Measurements from ENCODE around the gene BTBD19. TPM values are rescaled to one million over a fixed set of nuclear protein-coding genes. Genes with fewer than 3 reads are reported as not detected.

Gene BTBD19
- total RNA-seq, 1 donor: 8.7 TPM

DNA sequence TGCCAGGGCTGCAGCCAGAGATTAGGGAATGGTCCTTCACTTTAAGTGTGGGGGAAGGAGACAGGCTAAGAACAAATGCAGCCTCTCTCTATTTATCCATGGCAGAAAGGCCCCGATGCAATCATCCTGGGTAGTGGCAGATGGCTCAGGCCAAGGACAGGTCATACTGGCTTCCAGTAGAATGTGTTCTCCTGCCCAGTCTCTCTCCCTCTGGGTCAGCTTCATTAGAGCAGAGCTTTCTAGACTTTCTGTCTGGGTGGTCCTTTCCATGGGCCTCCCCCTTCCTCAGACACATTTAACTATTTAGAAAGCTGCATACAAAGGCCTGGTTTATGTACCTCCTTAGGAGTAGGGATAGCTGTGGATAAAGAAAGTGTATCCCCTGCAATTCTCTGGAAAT, 39.5 kb downstream of the BTBD19 start:
- Histone ChIP-seq H3K27me3 (ENCODE audit: insufficient read depth, low read length) (peaks cover 1% of the 10 kb centered on the region), H3K4me1 (ENCODE audit: insufficient read depth, low read length) (peaks cover 6% of the 10 kb centered on the region), H3K9me3 (ENCODE audit: low read depth, low read length) (no peaks in the 10 kb centered on the region), H3K4me3 (ENCODE audit: low read length) (no peak overlapping the region)

- H3K9me3 ChIP-seq (ENCODE audit: low read depth, low read length): no peaks in the 10 kb centered on the region
- H3K4me1 ChIP-seq (ENCODE audit: insufficient read depth, low read length): no peaks in the 10 kb centered on the region
- H3K27me3 ChIP-seq (ENCODE audit: insufficient read depth, low read length): no peaks in the 10 kb centered on the region
- H3K4me3 ChIP-seq (ENCODE audit: low read length): no peak overlapping the region
These were observed 40.3 kb downstream of the BTBD19 start for GRCh38 chr1:44848456-44849181.

DNA sequence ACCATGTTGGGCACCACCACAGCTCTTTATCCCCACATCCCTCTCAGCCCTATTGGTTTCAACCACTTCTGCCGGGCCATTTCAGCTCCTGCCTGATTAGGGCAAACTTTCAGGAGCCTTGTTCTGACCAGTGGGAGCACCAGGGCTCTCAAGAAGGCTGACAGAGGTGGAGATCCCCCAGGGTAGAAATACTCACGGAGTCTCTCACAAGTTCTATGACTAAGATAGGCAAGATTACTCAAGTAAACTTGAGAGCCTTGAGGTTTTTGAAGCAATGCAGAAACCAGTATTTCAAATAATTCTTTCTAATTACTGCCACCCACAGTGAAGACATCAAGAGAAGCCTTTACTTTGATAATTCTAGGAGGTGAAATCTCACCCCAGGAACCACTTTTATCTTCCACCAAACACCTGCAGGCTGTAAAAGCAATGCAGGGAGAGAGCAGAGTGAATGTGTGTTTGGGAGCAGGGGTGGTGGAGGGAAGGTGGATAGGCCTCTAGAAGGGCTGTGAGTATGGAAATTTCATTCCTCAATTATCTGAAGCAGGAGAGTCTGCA, 41.3 kb downstream of the BTBD19 start:
- H3K9me3 ChIP-seq (ENCODE audit: low read depth, low read length): no peaks in the 10 kb centered on the region
- H3K27me3 ChIP-seq (ENCODE audit: insufficient read depth, low read length): no peaks in the 10 kb centered on the region
- no peak overlapping the region for H3K4me3 ChIP-seq (ENCODE audit: low read length)
- H3K4me1 ChIP-seq (ENCODE audit: insufficient read depth, low read length): no peaks in the 10 kb centered on the region

DNA sequence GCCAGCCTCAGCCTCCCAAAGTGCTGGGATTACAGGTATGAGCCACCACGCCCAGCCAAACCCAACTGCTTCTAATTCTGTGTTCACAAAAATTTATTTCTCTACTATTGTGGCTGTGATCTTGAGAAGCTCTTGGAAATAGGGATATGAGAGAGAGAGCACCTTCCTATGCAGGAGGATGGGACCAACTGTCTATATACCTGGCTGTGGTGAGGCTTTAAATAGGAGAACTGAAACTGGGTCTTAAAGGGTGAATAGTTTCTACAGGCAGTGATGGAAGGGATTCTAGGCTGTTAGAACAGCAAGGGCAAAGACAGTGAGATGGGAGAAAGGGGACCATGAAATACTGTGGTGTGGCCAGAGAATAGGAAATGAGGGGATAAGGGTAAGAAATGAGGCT, 43.0 kb downstream of the BTBD19 start:
- Histone ChIP-seq H3K9me3 (ENCODE audit: low read depth, low read length) (no peaks in the 10 kb centered on the region), H3K27me3 (ENCODE audit: insufficient read depth, low read length) (no peaks in the 10 kb centered on the region), H3K4me1 (ENCODE audit: insufficient read depth, low read length) (no peaks in the 10 kb centered on the region), H3K4me3 (ENCODE audit: low read length) (no peak overlapping the region)

- Histone ChIP-seq H3K4me3 (ENCODE audit: low read length) (no peak overlapping the region), H3K27me3 (ENCODE audit: insufficient read depth, low read length) (no peaks in the 10 kb centered on the region), H3K4me1 (ENCODE audit: insufficient read depth, low read length) (no peaks in the 10 kb centered on the region), H3K9me3 (ENCODE audit: low read depth, low read length) (no peaks in the 10 kb centered on the region)
These were observed 44.9 kb downstream of the BTBD19 start for GRCh38 chr1:44853201-44853600.

- no peaks in the 10 kb centered on the region for H3K9me3 ChIP-seq (ENCODE audit: low read depth, low read length)
- H3K27me3 ChIP-seq (ENCODE audit: insufficient read depth, low read length): no peaks in the 10 kb centered on the region
- peaks cover 4% of the 10 kb centered on the region for H3K4me1 ChIP-seq (ENCODE audit: insufficient read depth, low read length)
These were observed 46.6 kb downstream of the BTBD19 start for GRCh38 chr1:44854970-44855369.

GRCh38 chr1:44855742-44856141, 47.4 kb downstream of the BTBD19 start:
- Histone ChIP-seq H3K9me3 (ENCODE audit: low read depth, low read length) (no peaks in the 10 kb centered on the region), H3K4me1 (ENCODE audit: insufficient read depth, low read length) (peaks cover 12% of the 10 kb centered on the region), H3K27me3 (ENCODE audit: insufficient read depth, low read length) (no peaks in the 10 kb centered on the region), H3K4me3 (ENCODE audit: low read length) (no peak overlapping the region)

More at GRCh38 chr1:44854970-44855369, 46.6 kb downstream of the BTBD19 start:
- no peak overlapping the region for H3K4me3 ChIP-seq (ENCODE audit: low read length)

DNA sequence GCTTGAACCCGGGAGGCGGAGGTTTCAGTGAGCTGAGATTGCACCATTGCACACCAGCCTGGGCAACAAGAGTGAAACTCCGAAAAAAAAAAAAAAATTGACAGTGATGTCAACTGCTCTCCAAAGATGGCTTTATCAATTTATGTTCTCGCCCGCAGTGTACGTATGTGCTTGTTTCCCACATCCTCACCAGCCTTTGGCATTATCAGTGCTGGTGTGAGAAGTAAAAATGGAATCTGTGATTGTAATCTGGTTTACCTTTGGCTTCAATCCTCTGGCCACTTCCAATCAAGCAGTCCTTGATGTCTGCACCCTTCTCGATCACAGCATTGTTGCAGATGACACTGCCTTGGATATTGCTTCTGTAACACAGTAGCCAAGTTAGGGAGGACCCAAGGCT, 49.1 kb downstream of the BTBD19 start:
- Histone ChIP-seq H3K27me3 (ENCODE audit: insufficient read depth, low read length) (no peaks in the 10 kb centered on the region), H3K4me1 (ENCODE audit: insufficient read depth, low read length) (peaks cover 17% of the 10 kb centered on the region), H3K4me3 (ENCODE audit: low read length) (no peak overlapping the region), H3K9me3 (ENCODE audit: low read depth, low read length) (no peaks in the 10 kb centered on the region)

DNA sequence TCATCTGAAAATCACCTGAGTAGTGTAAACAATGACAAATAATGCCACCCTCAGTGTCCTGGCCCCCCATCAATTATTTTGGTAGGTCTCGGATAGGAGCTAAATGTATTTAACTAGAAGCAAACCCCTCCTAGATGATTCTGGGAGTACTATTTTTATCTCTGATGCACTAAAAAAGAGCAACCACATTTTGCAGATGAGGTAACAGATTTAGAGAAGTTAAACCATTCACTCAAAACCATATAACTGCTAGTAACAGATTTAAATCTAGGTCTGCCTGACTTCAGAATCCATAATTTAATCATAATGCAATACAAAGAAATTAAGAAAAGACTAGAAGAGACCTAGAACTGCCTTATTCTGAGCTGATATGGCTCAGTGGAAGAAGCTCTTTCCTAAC, 52.0 kb downstream of the BTBD19 start:
- H3K27me3 ChIP-seq (ENCODE audit: insufficient read depth, low read length): no peaks in the 10 kb centered on the region
- H3K4me1 ChIP-seq (ENCODE audit: insufficient read depth, low read length): peaks cover 17% of the 10 kb centered on the region
- H3K4me3 ChIP-seq (ENCODE audit: low read length): no peak overlapping the region
- H3K9me3 ChIP-seq (ENCODE audit: low read depth, low read length): no peaks in the 10 kb centered on the region

DNA sequence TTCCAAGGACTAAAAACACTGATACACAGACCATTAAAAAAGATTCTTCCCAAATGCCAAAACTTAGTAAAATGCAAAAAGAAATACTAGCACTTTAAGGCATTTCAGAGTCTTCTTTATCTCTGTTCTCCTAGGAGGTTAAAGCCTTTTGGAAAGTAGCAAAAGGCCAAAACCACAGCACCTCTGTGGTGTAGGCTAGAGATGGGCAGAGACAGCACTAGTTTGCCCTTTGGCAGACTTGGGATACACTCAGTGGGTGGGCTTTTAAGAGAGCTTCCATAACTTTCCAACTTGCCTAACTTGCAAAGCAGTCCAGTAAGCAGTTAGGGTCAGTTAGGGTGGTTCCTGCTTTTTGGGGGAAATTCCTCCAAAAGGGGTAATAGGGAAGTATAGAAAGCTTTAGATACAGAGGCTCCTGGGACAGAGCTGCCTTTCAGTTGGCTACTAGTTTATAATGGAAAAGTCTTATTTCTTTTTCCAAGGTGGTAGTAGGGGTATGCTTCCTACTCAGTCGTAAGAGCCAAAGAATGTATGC, 52.6 kb downstream of the BTBD19 start:
- H3K4me1 ChIP-seq (ENCODE audit: insufficient read depth, low read length): peaks cover 17% of the 10 kb centered on the region
- H3K9me3 ChIP-seq (ENCODE audit: low read depth, low read length): no peaks in the 10 kb centered on the region
- no peaks in the 10 kb centered on the region for H3K27me3 ChIP-seq (ENCODE audit: insufficient read depth, low read length)
- H3K4me3 ChIP-seq (ENCODE audit: low read length): no peak overlapping the region

GRCh38 chr1:44862829-44863401, 54.6 kb downstream of the BTBD19 start:
- Histone ChIP-seq H3K9me3 (ENCODE audit: low read depth, low read length) (no peaks in the 10 kb centered on the region), H3K4me3 (ENCODE audit: low read length) (no peak overlapping the region), H3K27me3 (ENCODE audit: insufficient read depth, low read length) (no peaks in the 10 kb centered on the region), H3K4me1 (ENCODE audit: insufficient read depth, low read length) (peaks cover 17% of the 10 kb centered on the region)

Other genes with a start within 250 kb of the BTBD19 start
- gene TMEM53, start 134.0 kb upstream of the BTBD19 start, total RNA-seq: 0.52 TPM
- 30.0 TPM for gene ARMH1, start 133.8 kb upstream of the BTBD19 start, total RNA-seq
- not detected for gene RNU5D-1, start 77.4 kb upstream of the BTBD19 start, total RNA-seq
- 0.21 TPM for gene KIF2C, start 68.7 kb upstream of the BTBD19 start, total RNA-seq
- gene RPS8, start 33.0 kb upstream of the BTBD19 start, total RNA-seq: 2,122 TPM
- 0.21 TPM for gene BEST4, start 20.4 kb upstream of the BTBD19 start, total RNA-seq
- gene PLK3, start 8.1 kb upstream of the BTBD19 start, total RNA-seq: 224 TPM
- gene DYNLT4, start 1.2 kb upstream of the BTBD19 start, total RNA-seq: 4.6 TPM
- 0.52 TPM for gene PTCH2, start 34.7 kb downstream of the BTBD19 start, total RNA-seq
- 8.0 TPM for gene EIF2B3, start 178.1 kb downstream of the BTBD19 start, total RNA-seq
- 10.1 TPM for gene HECTD3, start 202.8 kb downstream of the BTBD19 start, total RNA-seq
- gene UROD, start 203.7 kb downstream of the BTBD19 start, total RNA-seq: 21.7 TPM

Measured in mononuclear cell (primary cell).